Loucy (cell line): ENCODE measurements around the gene RPL7L1.

Experiments
- H2AFZ ChIP-seq: fragments of 200-600 bp; sonication (generic); 2 replicates; pipeline ENCODE4 v1.6.0; 2016; ENCODE audit warnings: antibody characterized with exemption, mild to moderate bottlenecking, low read length, moderate library complexity
- H3F3A ChIP-seq: fragments of 200-600 bp; 2 replicates; pipeline ENCODE4 v1.6.0; 2016; ENCODE audit warnings: antibody characterized with exemption, low read depth, mild to moderate bottlenecking
- H3K27me3 ChIP-seq: fragments of 200-600 bp; sonication (generic); 2 replicates; pipeline ENCODE4 v1.6.1; 2014; ENCODE audit warnings: low read length, mild to moderate bottlenecking; ENCODE audit not compliant: insufficient read depth, poor library complexity, severe bottlenecking
- H3K36me3 ChIP-seq: fragments of 200-600 bp; sonication (generic); 2 replicates; pipeline ENCODE4 v1.6.1; 2016; ENCODE audit warnings: low read length; ENCODE audit not compliant: insufficient read depth
- H3K4me1 ChIP-seq: fragments of 200-600 bp; sonication (generic); 2 replicates; pipeline ENCODE4 v1.5.1; 2014; ENCODE audit warnings: low read length, mild to moderate bottlenecking; ENCODE audit not compliant: insufficient read depth, poor library complexity, severe bottlenecking
- H3K4me2 ChIP-seq: fragments of 200-600 bp; sonication (generic); 2 replicates; pipeline ENCODE4 v1.6.0; 2014; ENCODE audit warnings: antibody characterized with exemption, low read length, low read depth, mild to moderate bottlenecking; ENCODE audit not compliant: poor library complexity, severe bottlenecking
- H3K4me3 ChIP-seq: fragments of 200-600 bp; sonication (generic); 2 replicates; pipeline ENCODE4 v1.5.1; 2014; ENCODE audit warnings: low read length, mild to moderate bottlenecking, mixed read lengths; ENCODE audit not compliant: poor library complexity, severe bottlenecking
- H3K79me2 ChIP-seq: fragments of 200-600 bp; sonication (generic); 2 replicates; pipeline ENCODE4 v1.6.1; 2014; ENCODE audit warnings: low read length; ENCODE audit not compliant: insufficient read depth
- H3K9ac ChIP-seq: fragments of 200-600 bp; sonication (generic); 2 replicates; pipeline ENCODE4 v1.6.0; 2014; ENCODE audit warnings: mild to moderate bottlenecking, low read depth, low read length, moderate library complexity; ENCODE audit not compliant: poor library complexity, severe bottlenecking
- H3K9me2 ChIP-seq: fragments of 200-600 bp; sonication (generic); replicated peaks from 2 replicates; pipeline ENCODE4 v1.6.1; 2016; ENCODE audit warnings: low read depth, low read length, mixed read lengths
- H3K9me3 ChIP-seq: fragments of 200-600 bp; sonication (generic); 2 replicates; pipeline ENCODE4 v1.6.1; 2014; ENCODE audit warnings: mild to moderate bottlenecking, antibody characterized with exemption, low read length, low read depth; ENCODE audit not compliant: insufficient read depth
- H4K20me1 ChIP-seq: fragments of 200-600 bp; sonication (generic); 2 replicates; pipeline ENCODE4 v1.6.0; 2014; ENCODE audit warnings: antibody characterized with exemption, low read length, mild to moderate bottlenecking; ENCODE audit not compliant: insufficient read depth, poor library complexity, severe bottlenecking
- EZH2phosphoT487 ChIP-seq: fragments of 200-600 bp; IDR thresholded peaks from 2 replicates; pipeline ENCODE4 v1.6.1; 2018; ENCODE audit warnings: antibody characterized with exemption, mild to moderate bottlenecking, moderate library complexity, borderline replicate concordance
- TF ChIP-seq, protein P1 (sequence below): fragments of 200-600 bp; sonication (generic); conservative IDR thresholded peaks from 2 replicates; pipeline ENCODE4 v1.5.1; 2014; ENCODE audit warnings: mild to moderate bottlenecking, antibody characterized with exemption, low read length

Gene RPL7L1

DNA sequence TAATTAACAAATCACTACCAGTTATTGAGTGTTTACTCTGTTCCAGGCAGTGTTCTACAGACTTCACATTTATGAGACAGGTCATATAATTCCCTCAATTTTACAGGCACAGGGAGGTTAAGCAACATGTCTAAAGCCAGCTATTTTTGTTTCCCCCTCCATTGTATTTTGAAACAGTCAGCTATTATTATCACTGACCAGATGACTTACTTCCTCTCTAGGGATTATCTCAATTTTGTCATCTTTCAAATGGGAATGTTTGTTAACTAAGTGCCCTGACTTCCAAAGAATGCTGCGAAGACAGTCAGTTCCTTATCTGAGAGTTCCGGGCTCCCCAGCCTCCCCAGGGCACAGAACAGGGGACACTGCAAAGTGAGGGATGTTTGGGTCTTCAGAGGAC, 44.2 kb downstream of the RPL7L1 start:
- H3K4me2 ChIP-seq = no peak overlapping the region
- no peaks in the 10 kb centered on the region for H3K27me3 ChIP-seq
- H3K9ac ChIP-seq = no peak overlapping the region
- no peak for TF ChIP-seq EZH2phosphoT487
- TF ChIP-seq, protein P1, sequence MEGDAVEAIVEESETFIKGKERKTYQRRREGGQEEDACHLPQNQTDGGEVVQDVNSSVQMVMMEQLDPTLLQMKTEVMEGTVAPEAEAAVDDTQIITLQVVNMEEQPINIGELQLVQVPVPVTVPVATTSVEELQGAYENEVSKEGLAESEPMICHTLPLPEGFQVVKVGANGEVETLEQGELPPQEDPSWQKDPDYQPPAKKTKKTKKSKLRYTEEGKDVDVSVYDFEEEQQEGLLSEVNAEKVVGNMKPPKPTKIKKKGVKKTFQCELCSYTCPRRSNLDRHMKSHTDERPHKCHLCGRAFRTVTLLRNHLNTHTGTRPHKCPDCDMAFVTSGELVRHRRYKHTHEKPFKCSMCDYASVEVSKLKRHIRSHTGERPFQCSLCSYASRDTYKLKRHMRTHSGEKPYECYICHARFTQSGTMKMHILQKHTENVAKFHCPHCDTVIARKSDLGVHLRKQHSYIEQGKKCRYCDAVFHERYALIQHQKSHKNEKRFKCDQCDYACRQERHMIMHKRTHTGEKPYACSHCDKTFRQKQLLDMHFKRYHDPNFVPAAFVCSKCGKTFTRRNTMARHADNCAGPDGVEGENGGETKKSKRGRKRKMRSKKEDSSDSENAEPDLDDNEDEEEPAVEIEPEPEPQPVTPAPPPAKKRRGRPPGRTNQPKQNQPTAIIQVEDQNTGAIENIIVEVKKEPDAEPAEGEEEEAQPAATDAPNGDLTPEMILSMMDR = no peak
- no peaks in the 10 kb centered on the region for H3K9me3 ChIP-seq
- H4K20me1 ChIP-seq = no peaks in the 10 kb centered on the region
- H3K4me3 ChIP-seq = no peak overlapping the region
- H3K79me2 ChIP-seq = no peaks in the 10 kb centered on the region
- no peaks in the 10 kb centered on the region for H3K36me3 ChIP-seq
- peaks cover 7% of the 10 kb centered on the region for H3K4me1 ChIP-seq
- peaks cover 4% of the 10 kb centered on the region for H3F3A ChIP-seq
- no peak overlapping the region for H2AFZ ChIP-seq
- no peaks in the 10 kb centered on the region for H3K9me2 ChIP-seq

DNA sequence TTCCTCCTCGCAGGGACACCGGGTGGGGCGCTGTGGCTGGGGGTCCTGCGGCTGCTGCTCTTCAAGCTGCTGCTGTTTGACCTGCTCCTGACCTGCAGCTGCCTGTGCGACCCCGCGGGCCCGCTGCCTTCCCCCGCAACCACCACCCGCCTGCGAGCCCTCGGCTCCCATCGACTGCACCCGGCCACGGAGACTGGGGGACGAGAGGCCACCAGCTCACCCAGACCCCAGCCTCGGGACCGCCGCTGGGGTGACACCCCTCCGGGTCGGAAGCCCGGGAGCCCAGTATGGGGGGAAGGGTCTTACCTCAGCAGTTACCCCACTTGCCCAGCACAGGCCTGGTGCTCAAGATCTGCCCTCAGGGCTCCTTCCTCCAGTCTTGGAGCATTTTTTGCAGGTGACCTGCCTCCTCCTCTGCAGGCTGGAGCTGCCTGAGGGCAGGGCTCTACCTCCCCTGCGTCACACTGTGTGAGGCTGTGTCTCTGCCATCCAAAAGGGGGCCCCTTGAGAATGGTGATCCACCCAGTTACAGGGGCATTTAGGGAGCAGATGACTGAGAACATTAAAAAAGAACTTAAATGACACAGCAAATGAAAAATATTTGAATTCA, 45.9 kb downstream of the RPL7L1 start:
- Histone ChIP-seq H3K4me1 (peaks cover 9% of the 10 kb centered on the region), H3K36me3 (no peaks in the 10 kb centered on the region), H3K9ac (no peak overlapping the region)

DNA sequence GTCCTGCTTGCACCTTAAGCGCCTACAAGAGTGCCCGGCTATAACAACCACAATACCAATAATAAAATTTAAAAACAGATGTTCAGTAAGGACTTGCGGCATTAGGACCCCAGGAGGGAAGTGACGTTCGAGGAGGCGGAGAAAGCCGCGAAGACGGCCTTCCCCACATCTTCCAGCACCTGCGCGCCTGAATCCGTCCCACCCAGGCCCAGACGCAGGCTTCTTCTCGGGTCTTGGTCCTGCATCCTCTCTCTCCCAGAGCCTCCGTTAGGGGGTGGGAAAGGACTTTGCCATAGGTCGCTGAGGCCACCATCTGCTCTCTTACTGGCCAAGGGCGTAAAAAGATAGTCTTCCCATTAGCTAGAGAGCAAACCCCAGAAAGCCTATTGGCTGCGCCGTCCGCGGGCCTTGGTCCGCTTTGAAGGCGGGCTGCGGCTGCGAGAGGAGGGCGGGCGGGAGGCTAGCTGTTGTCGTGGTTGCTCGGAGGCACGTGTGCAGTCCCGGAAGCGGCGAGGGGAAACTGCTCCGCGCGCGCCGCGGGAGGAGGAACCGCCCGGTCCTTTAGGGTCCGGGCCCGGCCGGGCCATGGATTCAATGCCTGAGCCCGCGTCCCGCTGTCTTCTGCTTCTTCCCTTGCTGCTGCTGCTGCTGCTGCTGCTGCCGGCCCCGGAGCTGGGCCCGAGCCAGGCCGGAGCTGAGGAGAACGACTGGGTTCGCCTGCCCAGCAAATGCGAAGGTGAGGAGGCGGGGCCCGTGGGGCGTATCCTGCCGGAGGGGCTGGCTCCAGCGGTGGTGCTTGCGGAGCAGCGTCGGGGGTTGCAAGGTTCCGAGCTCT, 49.8 kb downstream of the RPL7L1 start, which contains the start of gene CNPY3:
Gene CNPY3 (plus strand): TSS at position 495 of the 835 bp plus-strand sequence. CDS start 91 bp downstream, at position 586.
- Histone ChIP-seq H4K20me1 (peaks cover 37% of the 10 kb centered on the region), H3K9me2 (no peaks in the 10 kb centered on the region), H3K4me2 (peak within 1 kb of the TSS; percentile 96), H3K36me3 (peaks cover 3% of the 10 kb centered on the region; the same call in 1 of the 2 replicates), H3K79me2 (peaks cover 39% of the 10 kb centered on the region), H3F3A (peaks cover 18% of the 10 kb centered on the region), H2AFZ (peak within 1 kb of the TSS; percentile 82), H3K9ac (peak within 1 kb of the TSS; percentile 97), H3K4me1 (peaks cover 42% of the 10 kb centered on the region), H3K27me3 (no peaks in the 10 kb centered on the region), H3K4me3 (peak within 1 kb of the TSS; percentile 90), H3K9me3 (no peaks in the 10 kb centered on the region)
- TF ChIP-seq EZH2phosphoT487 = no peak
- TF ChIP-seq, protein P1 = no peak

More for the DNA sequence above, 45.9 kb downstream of the RPL7L1 start:
- H3K27me3 ChIP-seq = no peaks in the 10 kb centered on the region
- H3K9me2 ChIP-seq = no peaks in the 10 kb centered on the region
- peaks cover under 1% of the 10 kb centered on the region; the same call in 1 of the 2 replicates for H3K79me2 ChIP-seq
- TF ChIP-seq, protein P1 = no peak
- TF ChIP-seq EZH2phosphoT487 = no peak
- H3F3A ChIP-seq = peaks cover 14% of the 10 kb centered on the region
- H3K4me3 ChIP-seq = no peak overlapping the region
- H4K20me1 ChIP-seq = peaks cover 3% of the 10 kb centered on the region
- no peaks in the 10 kb centered on the region for H3K9me3 ChIP-seq
- H3K4me2 ChIP-seq = no peak overlapping the region
- H2AFZ ChIP-seq = no peak overlapping the region
